K562 (cell line): ENCODE results near the gene TF. TPM values are rescaled to one million over a fixed set of nuclear protein-coding genes. Genes with fewer than 3 reads are reported as not detected.

Experiments
- CBX2 ChIP-seq: fragments of 200-600 bp; sonication (generic); IDR thresholded peaks from one replicate; pipeline ENCODE4 v1.6.1; 2012; ENCODE audit warnings: mild to moderate bottlenecking, low read length, inconsistent platforms; ENCODE audit not compliant: insufficient read depth, poor library complexity, severe bottlenecking
- CXXC5 ChIP-seq: fragments of 250-450 bp; sonication (Bioruptor Pico); IDR thresholded peaks from 2 replicates; pipeline ENCODE4 v1.8.0; 2022; ENCODE audit warnings: inconsistent platforms, mild to moderate bottlenecking, moderate library complexity
- L3MBTL2 ChIP-seq: fragments of 450-650 bp; IDR thresholded peaks from 2 replicates; pipeline ENCODE4 v1.6.1; 2016; ENCODE audit warnings: mild to moderate bottlenecking, moderate library complexity
- LEF1 ChIP-seq: fragments of 450-650 bp; IDR thresholded peaks from 2 replicates; pipeline ENCODE4 v1.6.1; 2016; ENCODE audit warnings: mild to moderate bottlenecking
- MBD2 ChIP-seq: sonication (generic); IDR thresholded peaks from 2 replicates; pipeline ENCODE4 v1.6.1; 2016; ENCODE audit warnings: low read depth, borderline replicate concordance
- NCOA1 ChIP-seq: fragments of 450-650 bp; IDR thresholded peaks from 2 replicates; pipeline ENCODE4 v1.6.1; 2016; ENCODE audit warnings: low read depth
- PML ChIP-seq: IDR thresholded peaks from 2 replicates; pipeline ENCODE4 v1.6.1; 2012; ENCODE audit warnings: low read length, inconsistent platforms
- POLR2AphosphoS5 ChIP-seq: IDR thresholded peaks from 2 replicates; pipeline ENCODE4 v1.6.1; 2011; ENCODE audit warnings: mild to moderate bottlenecking, low read depth, low read length, moderate library complexity; ENCODE audit not compliant: control insufficient read depth, insufficient read depth
- SMAD4 ChIP-seq: fragments of 250-450 bp; sonication (Bioruptor Pico); conservative IDR thresholded peaks from 2 replicates; pipeline ENCODE4 v1.8.0; 2021; ENCODE audit warnings: inconsistent platforms, mild to moderate bottlenecking, moderate library complexity
- TRIM24 ChIP-seq, 2 experiments: fragments of 450-650 bp; IDR thresholded peaks; 2 replicates each; pipeline ENCODE4 v1.6.1; 2016
- ZNF696 ChIP-seq: fragments of 250-450 bp; sonication (Bioruptor Pico); conservative IDR thresholded peaks from 2 replicates; pipeline ENCODE4 v1.4.0; 2020; ENCODE audit warnings: mild to moderate bottlenecking, moderate library complexity
- polyA plus RNA-seq, 8 experiments: library from polyadenylated mRNA; depleted of rRNA in 4 of 8; stranded (reverse) in 5 of 8; unstranded in 3 of 8; fragments of >200 nt; fragmentation: Nextera tagmentation in 2 of 8; fragmentation: Illumina TruSeq in 1 of 8; extraction: Ambion mirVana in 2 of 8; extraction: Trizol in 1 of 8; gene quantifications; 2 replicates each; pipeline versions ENCODE4 v1.2.1 to v1.2.3, GENCODE V29; 2011 to 2014; ENCODE audit warnings: inconsistent platforms in 1 of 8, missing spikeins in 1 of 8
- total RNA-seq, 7 experiments: library from RNA; depleted of rRNA in 6 of 7; stranded (reverse); fragments of >200 nt in 6 of 7; fragmentation: Illumina TruSeq in 2 of 7; extraction: Trizol in 2 of 7; gene quantifications; 2 replicates each; pipeline versions ENCODE4 v1.2.1 to v1.2.3, GENCODE V29; 2011 to 2021; ENCODE audit warnings: low replicate concordance in 1 of 7
- TF ChIP-seq, protein P1 (sequence below), 2 experiments: IDR thresholded peaks; 2 replicates each; pipeline ENCODE4 v1.6.1; 2012; ENCODE audit warnings: improper control_type of control experiment in 2 of 2, low read depth in 2 of 2, low read length in 2 of 2, borderline replicate concordance in 1 of 2
- TF ChIP-seq, protein P2 (sequence below), 3 experiments: IDR thresholded peaks in 2 of 3; conservative IDR thresholded peaks in 1 of 3; 2 replicates each; pipeline ENCODE4 v1.5.1; 2011 to 2012; ENCODE audit warnings: low read length in 3 of 3, mild to moderate bottlenecking in 3 of 3, control low read depth in 2 of 3, improper control_type of control experiment in 1 of 3, inconsistent platforms in 1 of 3, low read depth in 1 of 3, mixed read lengths in 1 of 3, moderate library complexity in 1 of 3; ENCODE audit not compliant: insufficient read depth in 2 of 3
- TF ChIP-seq, protein P3 (sequence below): fragments of 450-650 bp; formaldehyde crosslinking; IDR thresholded peaks from 2 replicates; pipeline ENCODE4 v1.4.0; 2022; ENCODE audit warnings: mild to moderate bottlenecking, moderate library complexity
- TF ChIP-seq, protein P4 (sequence below), 2 experiments: fragments of 200-800 bp in 1 of 2; sonication (Bioruptor generic) in 1 of 2; sonication (generic) in 1 of 2; formaldehyde crosslinking in 1 of 2; IDR thresholded peaks in 1 of 2; conservative IDR thresholded peaks in 1 of 2; 2 replicates each; pipeline versions ENCODE4 v1.5.0 to v1.6.1; 2016 to 2020; ENCODE audit warnings: missing compliant biosample characterization in 1 of 2, missing genetic modification characterization in 1 of 2, missing genetic modification reagents in 1 of 2
- TF ChIP-seq, protein P5 (sequence below): sonication (generic); formaldehyde crosslinking; IDR thresholded peaks from 2 replicates; pipeline ENCODE4 v1.8.1; 2022; ENCODE audit warnings: missing genetic modification reagents

The TF gene
- total and polyA plus RNA-seq, 9 of the 15 experiments (the other 6 are each of a cell fraction or from before 2014, with no cell fraction given) = 0.09 to 9.2 (median 3.1) TPM

DNA sequence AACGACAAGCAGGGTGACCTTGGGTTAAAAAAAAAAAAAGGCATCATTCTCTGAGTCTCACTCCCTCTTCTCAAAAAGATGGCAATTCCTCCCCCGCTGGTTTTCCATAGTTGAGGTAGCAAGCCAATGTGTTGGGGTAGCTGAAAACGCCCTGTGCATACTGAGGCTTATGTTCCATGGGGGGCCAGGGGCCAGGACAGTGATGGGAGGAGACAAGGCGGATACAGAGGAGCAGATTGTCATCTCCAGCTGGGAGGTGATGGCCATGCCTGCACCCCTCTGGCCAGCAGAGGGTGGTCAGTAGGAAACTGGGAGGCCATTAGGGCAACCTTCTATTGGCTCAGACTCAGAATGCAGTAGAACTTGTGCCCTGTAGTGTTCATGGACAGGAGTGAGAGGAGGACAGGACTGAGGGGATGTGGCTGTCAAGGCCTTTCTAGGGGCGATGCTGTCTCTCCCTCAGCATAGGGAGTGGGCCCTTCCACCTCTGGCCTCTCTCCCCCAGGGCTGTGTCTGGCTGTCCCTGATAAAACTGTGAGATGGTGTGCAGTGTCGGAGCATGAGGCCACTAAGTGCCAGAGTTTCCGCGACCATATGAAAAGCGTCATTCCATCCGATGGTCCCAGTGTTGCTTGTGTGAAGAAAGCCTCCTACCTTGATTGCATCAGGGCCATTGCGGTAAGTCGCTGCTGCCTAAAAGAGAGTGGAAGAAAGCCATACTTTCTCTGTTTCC, 1.9 kb downstream of the TF start (continued):
- TF ChIP-seq, protein P1, sequence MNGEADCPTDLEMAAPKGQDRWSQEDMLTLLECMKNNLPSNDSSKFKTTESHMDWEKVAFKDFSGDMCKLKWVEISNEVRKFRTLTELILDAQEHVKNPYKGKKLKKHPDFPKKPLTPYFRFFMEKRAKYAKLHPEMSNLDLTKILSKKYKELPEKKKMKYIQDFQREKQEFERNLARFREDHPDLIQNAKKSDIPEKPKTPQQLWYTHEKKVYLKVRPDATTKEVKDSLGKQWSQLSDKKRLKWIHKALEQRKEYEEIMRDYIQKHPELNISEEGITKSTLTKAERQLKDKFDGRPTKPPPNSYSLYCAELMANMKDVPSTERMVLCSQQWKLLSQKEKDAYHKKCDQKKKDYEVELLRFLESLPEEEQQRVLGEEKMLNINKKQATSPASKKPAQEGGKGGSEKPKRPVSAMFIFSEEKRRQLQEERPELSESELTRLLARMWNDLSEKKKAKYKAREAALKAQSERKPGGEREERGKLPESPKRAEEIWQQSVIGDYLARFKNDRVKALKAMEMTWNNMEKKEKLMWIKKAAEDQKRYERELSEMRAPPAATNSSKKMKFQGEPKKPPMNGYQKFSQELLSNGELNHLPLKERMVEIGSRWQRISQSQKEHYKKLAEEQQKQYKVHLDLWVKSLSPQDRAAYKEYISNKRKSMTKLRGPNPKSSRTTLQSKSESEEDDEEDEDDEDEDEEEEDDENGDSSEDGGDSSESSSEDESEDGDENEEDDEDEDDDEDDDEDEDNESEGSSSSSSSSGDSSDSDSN (IDR thresholded peaks at IDR 0.05; ENCODE audit: borderline replicate concordance in 1 of 2, low read depth in 2 of 2, low read length in 2 of 2) = peak in 1 of 2 experiments; percentile 77; a peak in 1 of 4 replicates
- TF ChIP-seq, protein P2, sequence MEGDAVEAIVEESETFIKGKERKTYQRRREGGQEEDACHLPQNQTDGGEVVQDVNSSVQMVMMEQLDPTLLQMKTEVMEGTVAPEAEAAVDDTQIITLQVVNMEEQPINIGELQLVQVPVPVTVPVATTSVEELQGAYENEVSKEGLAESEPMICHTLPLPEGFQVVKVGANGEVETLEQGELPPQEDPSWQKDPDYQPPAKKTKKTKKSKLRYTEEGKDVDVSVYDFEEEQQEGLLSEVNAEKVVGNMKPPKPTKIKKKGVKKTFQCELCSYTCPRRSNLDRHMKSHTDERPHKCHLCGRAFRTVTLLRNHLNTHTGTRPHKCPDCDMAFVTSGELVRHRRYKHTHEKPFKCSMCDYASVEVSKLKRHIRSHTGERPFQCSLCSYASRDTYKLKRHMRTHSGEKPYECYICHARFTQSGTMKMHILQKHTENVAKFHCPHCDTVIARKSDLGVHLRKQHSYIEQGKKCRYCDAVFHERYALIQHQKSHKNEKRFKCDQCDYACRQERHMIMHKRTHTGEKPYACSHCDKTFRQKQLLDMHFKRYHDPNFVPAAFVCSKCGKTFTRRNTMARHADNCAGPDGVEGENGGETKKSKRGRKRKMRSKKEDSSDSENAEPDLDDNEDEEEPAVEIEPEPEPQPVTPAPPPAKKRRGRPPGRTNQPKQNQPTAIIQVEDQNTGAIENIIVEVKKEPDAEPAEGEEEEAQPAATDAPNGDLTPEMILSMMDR (IDR thresholded peaks at IDR 0.05 in 2 of 3, conservative IDR thresholded peaks at IDR 0.05 in 1 of 3; ENCODE audit: insufficient read depth in 2 of 3, low read depth in 1 of 3, low read length in 3 of 3) = peak in 2 of 3 experiments; percentile 14 to 34; a peak in 1 of 6 replicates
- TF ChIP-seq CXXC5 (CRISPR knock-in tag) (peak; percentile 49), POLR2AphosphoS5 (peak; percentile 62; the same call in 1 of the 2 replicates), LEF1 (0 out of 2 replicates have a peak, but pooled peaks have one; percentile 60), NCOA1 (no peak), CBX2 (no peak), SMAD4 (CRISPR knock-in tag) (peak; percentile 71; the same call in 1 of the 2 replicates), ZNF696 (CRISPR knock-in tag) (no peak), MBD2 (peak; percentile 43; the same call in 1 of the 2 replicates), PML (peak; percentile 58), L3MBTL2 (peak; percentile 66; the same call in 1 of the 2 replicates), TRIM24 (IDR thresholded peaks at IDR 0.05) (peak in 1 of 2 experiments; percentile 69; a peak in 2 of 4 replicates)
- TF ChIP-seq, protein P3, sequence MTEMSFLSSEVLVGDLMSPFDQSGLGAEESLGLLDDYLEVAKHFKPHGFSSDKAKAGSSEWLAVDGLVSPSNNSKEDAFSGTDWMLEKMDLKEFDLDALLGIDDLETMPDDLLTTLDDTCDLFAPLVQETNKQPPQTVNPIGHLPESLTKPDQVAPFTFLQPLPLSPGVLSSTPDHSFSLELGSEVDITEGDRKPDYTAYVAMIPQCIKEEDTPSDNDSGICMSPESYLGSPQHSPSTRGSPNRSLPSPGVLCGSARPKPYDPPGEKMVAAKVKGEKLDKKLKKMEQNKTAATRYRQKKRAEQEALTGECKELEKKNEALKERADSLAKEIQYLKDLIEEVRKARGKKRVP = peak; percentile 52; the same call in 1 of the 2 replicates
- TF ChIP-seq, protein P4, sequence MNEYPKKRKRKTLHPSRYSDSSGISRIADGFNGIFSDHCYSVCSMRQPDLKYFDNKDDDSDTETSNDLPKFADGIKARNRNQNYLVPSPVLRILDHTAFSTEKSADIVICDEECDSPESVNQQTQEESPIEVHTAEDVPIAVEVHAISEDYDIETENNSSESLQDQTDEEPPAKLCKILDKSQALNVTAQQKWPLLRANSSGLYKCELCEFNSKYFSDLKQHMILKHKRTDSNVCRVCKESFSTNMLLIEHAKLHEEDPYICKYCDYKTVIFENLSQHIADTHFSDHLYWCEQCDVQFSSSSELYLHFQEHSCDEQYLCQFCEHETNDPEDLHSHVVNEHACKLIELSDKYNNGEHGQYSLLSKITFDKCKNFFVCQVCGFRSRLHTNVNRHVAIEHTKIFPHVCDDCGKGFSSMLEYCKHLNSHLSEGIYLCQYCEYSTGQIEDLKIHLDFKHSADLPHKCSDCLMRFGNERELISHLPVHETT (CRISPR knock-in tag; conservative IDR thresholded peaks at IDR 0.05 in 1 of 2, IDR thresholded peaks at IDR 0.05 in 1 of 2) = no peak
- TF ChIP-seq, protein P5, sequence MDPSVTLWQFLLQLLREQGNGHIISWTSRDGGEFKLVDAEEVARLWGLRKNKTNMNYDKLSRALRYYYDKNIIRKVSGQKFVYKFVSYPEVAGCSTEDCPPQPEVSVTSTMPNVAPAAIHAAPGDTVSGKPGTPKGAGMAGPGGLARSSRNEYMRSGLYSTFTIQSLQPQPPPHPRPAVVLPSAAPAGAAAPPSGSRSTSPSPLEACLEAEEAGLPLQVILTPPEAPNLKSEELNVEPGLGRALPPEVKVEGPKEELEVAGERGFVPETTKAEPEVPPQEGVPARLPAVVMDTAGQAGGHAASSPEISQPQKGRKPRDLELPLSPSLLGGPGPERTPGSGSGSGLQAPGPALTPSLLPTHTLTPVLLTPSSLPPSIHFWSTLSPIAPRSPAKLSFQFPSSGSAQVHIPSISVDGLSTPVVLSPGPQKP (CRISPR knock-in tag) = no peak
